Heart right ventricle (tissue), 16 donors: ENCODE results near the gene PSME4. TPM values are rescaled to one million over a fixed set of nuclear protein-coding genes. Genes with fewer than 3 reads are reported as not detected.

Experiments
- ATAC-seq, 8 donors: fragments of 200-7000 bp; cut with Tn5 transposase; one replicate each; pipeline ENCODE4 v1.9.1; 2020; ENCODE audit warnings: mild to moderate bottlenecking in 8 of 8, moderate library complexity in 8 of 8, moderate number of reproducible peaks in 1 of 8
- DNase-seq, 2 donors: peaks; one replicate each; pipeline ENCODE4 v3.0.0-alpha.2; 2020
- H3K27ac ChIP-seq, 10 donors: fragments of 200-600 bp; sonication (generic) in 2 of 10; one replicate each; pipeline versions ENCODE4 v1.5.0 to v1.8.0; 2020 to 2022; ENCODE audit warnings: mild to moderate bottlenecking in 3 of 10
- H3K27me3 ChIP-seq, 7 donors: fragments of 200-600 bp; one replicate each; pipeline ENCODE4 v1.8.0; 2021 to 2022; ENCODE audit warnings: mild to moderate bottlenecking in 2 of 7
- H3K36me3 ChIP-seq, 9 donors: fragments of 200-600 bp; sonication (generic) in 1 of 9; one replicate each; pipeline versions ENCODE4 v1.5.0 to v1.8.0; 2020 to 2022; ENCODE audit warnings: mild to moderate bottlenecking in 2 of 9
- H3K4me1 ChIP-seq, 9 donors: fragments of 200-600 bp; sonication (generic) in 1 of 9; one replicate each; pipeline versions ENCODE4 v1.5.0 to v1.8.0; 2020 to 2022; ENCODE audit warnings: mild to moderate bottlenecking in 4 of 9
- H3K4me3 ChIP-seq, 10 donors: fragments of 200-600 bp; sonication (generic) in 2 of 10; one replicate each; pipeline versions ENCODE4 v1.5.0 to v1.8.0; 2020 to 2022; ENCODE audit warnings: mild to moderate bottlenecking in 7 of 10, moderate library complexity in 2 of 10
- H3K9me3 ChIP-seq, 11 donors: fragments of 200-600 bp in 10 of 11; sonication (generic) in 2 of 11; one replicate each; pipeline versions ENCODE4 v1.5.0 to v1.8.0; 2013 to 2022; ENCODE audit warnings: mild to moderate bottlenecking in 2 of 11, control low read depth in 1 of 11, moderate library complexity in 1 of 11
- CTCF ChIP-seq, 9 donors: fragments of 200-600 bp; sonication (generic) in 2 of 9; IDR thresholded peaks; one replicate each; pipeline versions ENCODE4 v1.5.0 to v1.8.0; 2021 to 2022; ENCODE audit warnings: antibody characterized with exemption in 9 of 9, mild to moderate bottlenecking in 5 of 9, moderate library complexity in 1 of 9
- WGBS, 2 donors: extraction: QIAGEN DNeasy Blood & Tissue Kit; methylation state at CpG; one replicate each; pipeline ENCODE4 v1.1.7; 2013; ENCODE audit warnings: inconsistent platforms in 1 of 2; 5-methylcytosine and 5-hydroxymethylcytosine counted together
- intact Hi-C, 10 donors: fragments of 100-400 bp; cut with DNase I; formaldehyde crosslinking; loops; one replicate each; pipeline versions ENCODE4 v1.11.1 to v1.14.2; 2022
- polyA plus RNA-seq, 2 donors: library from polyadenylated mRNA; stranded (reverse); fragments of 200-250 nt; gene quantifications; one replicate each; pipeline ENCODE4 v1.2.3, GENCODE V29; 2013
- total RNA-seq, 10 donors: library from RNA; stranded (reverse); fragmentation: NEBNext Ultra II Directional in 3 of 10; extraction: Animal tissue kit (Norgen Biotek cat#: 25700) in 3 of 10; gene quantifications; one replicate each; pipeline versions ENCODE4 v1.2.1 to v1.2.4, GENCODE V29; 2021 to 2023
- donor health status: Arrhythmogenic right ventricular cardiomyopathy.
- donor health status: ischemic (EF 13 %, LVEDD 7.1; RV severe dilation, severe dysfunction).
- donor health status: healthy with polysubstance abuse.
- donor health status: DM: no; HTN: yes; CAD: no.
- donor health status: DM: no; HTN: no; CAD: no.
- donor health status: ischemic (EF 25% LVEDD 6.9; RV normal size, moderate dysfunction).
- donor health status: ischemic (EF 25% LVEDD 5.7; RV mildly dilated, moderate dysfunction).
- donor health status: healthy.
- donor health status: DM: yes; HTN: yes; CAD: no.
- donor health status: Ischemic cardiomyopathy.
- donor health status: ischemic (EF 35%, LVEDD 5.7; RV mildly dilated, moderate dysfunction).
- donor health status: nonischemic (EF 11% LVEDD 7.7; RV severe dilation, severe dysfunction).
- donor health status: DM: yes; HTN: yes; CAD: no.
- donor health status: PGD.
- donor health status: ischemic (EF 29% LVEDD 5.4; RV normal size, mild dysfunction).
- donor health status: nonischemic (EF 23%, LVEDD 6.1; RV moderate dilation, normal function).

PSME4 gene
- total and polyA plus RNA-seq, 12 donors = 36.1 to 77.8 (median 65.6) TPM

GRCh38 chr2:53952519-53952918 lies 18.3 kb downstream of the PSME4 start:
- no peak for TF ChIP-seq CTCF (IDR thresholded peaks at IDR 0.05)
- H3K4me1 ChIP-seq = peaks cover 0 to 38% (median 4%) of the 10 kb centered on the region in 9 donors
- ATAC-seq = no peak
- WGBS, 2 donors = 91 to 98% methylated on average over 4 of the region's 4 CpGs
- no peaks in the 10 kb centered on the region for H3K9me3 ChIP-seq
- intact Hi-C loops = no loop called here
- H3K27ac ChIP-seq = no peak overlapping the region
- H3K4me3 ChIP-seq = no peak overlapping the region
- H3K36me3 ChIP-seq = peaks cover 0 to 18% (median 0%) of the 10 kb centered on the region in 9 donors
- DNase-seq = no peak
- no peaks in the 10 kb centered on the region for H3K27me3 ChIP-seq

GRCh38 chr2:53949457-53949856 lies 21.3 kb downstream of the PSME4 start:
- intact Hi-C loops = no loop called here
- no peak for TF ChIP-seq CTCF (IDR thresholded peaks at IDR 0.05)
- Histone ChIP-seq H3K27me3 (no peaks in the 10 kb centered on the region), H3K36me3 (peaks cover 0 to 48% (median 12%) of the 10 kb centered on the region in 9 donors), H3K4me3 (no peak overlapping the region), H3K4me1 (peaks cover 0 to 39% (median 22%) of the 10 kb centered on the region in 9 donors), H3K27ac (no peak overlapping the region), H3K9me3 (no peaks in the 10 kb centered on the region)
- DNase-seq (no peak), ATAC-seq (peak in 1 of 8 donors; percentile 26)
- 89 to 94% methylated on average over 1 of the region's 1 CpG for WGBS, 2 donors

DNA sequence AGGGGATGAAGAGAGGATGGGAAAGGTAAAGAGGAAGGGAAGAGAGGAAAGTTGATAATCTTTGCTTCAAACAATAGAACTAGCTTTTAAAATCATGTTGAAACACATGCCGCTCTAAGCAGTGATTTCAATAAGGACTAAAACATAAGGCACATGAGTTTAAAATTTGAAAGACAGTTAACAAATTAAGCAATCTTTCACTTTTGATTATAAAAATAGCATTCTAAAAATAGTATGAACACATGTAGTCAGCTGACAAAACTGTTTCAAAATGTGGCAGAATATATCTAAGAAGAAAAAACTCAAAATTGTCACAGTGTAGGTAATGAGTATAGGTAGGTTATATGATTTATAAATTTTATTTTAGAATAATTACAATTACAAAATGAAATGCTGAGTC lies 25.3 kb downstream of the PSME4 start:
- H3K27ac ChIP-seq = peak overlapping the region in 2 of 10 donors; percentile 7 to 24
- H3K9me3 ChIP-seq = no peaks in the 10 kb centered on the region
- H3K4me3 ChIP-seq = no peak overlapping the region
- H3K4me1 ChIP-seq = peaks cover 0 to 35% (median 21%) of the 10 kb centered on the region in 9 donors
- 79 to 100% methylated on average over 1 of the region's 1 CpG for WGBS, 2 donors
- H3K36me3 ChIP-seq = peaks cover 0 to 71% (median 12%) of the 10 kb centered on the region in 9 donors
- no peak for DNase-seq
- no peak for TF ChIP-seq CTCF (IDR thresholded peaks at IDR 0.05)
- no peaks in the 10 kb centered on the region for H3K27me3 ChIP-seq
- ATAC-seq = no peak
- intact Hi-C loops = no loop called here

GRCh38 chr2:53944542-53944941 lies 26.3 kb downstream of the PSME4 start:
- H3K4me3 ChIP-seq = no peak overlapping the region
- H3K9me3 ChIP-seq = no peaks in the 10 kb centered on the region
- H3K36me3 ChIP-seq = peaks cover 0 to 78% (median 12%) of the 10 kb centered on the region in 9 donors
- intact Hi-C loops = no loop called here
- ATAC-seq (no peak), DNase-seq (no peak)
- H3K4me1 ChIP-seq = peaks cover 0 to 29% (median 21%) of the 10 kb centered on the region in 9 donors
- no peak for TF ChIP-seq CTCF (IDR thresholded peaks at IDR 0.05)
- WGBS, 2 donors = 94 to 96% methylated on average over 1 of the region's 1 CpG
- H3K27me3 ChIP-seq = no peaks in the 10 kb centered on the region
- H3K27ac ChIP-seq = no peak overlapping the region
